ENCODE data around the gene ANKFN1.

ANKFN1 gene

GRCh38 chr17:56367366-56367765 is 214.1 kb downstream of the ANKFN1 start:
- Histone ChIP-seq H3K4me1 (ENCODE audit: insufficient read depth, low read length, poor library complexity, severe bottlenecking) (no peaks in the 10 kb centered on the region), H2AFZ (ENCODE audit: low read length) (no peak overlapping the region), H3K9me3 (ENCODE audit: insufficient read depth, low read depth, low read length) (no peaks in the 10 kb centered on the region), H3K4me3 (ENCODE audit: low read length, poor library complexity, severe bottlenecking) (no peak overlapping the region), H3K36me3 (ENCODE audit: insufficient read depth, low read length) (no peaks in the 10 kb centered on the region), H3K79me2 (ENCODE audit: insufficient read depth, low read length) (no peaks in the 10 kb centered on the region), H3K27me3 (ENCODE audit: insufficient read depth, low read length, poor library complexity, severe bottlenecking) (no peaks in the 10 kb centered on the region), H4K20me1 (ENCODE audit: insufficient read depth, low read length, poor library complexity, severe bottlenecking) (no peaks in the 10 kb centered on the region), H3K4me2 (ENCODE audit: low read depth, low read length, poor library complexity, severe bottlenecking) (no peak overlapping the region), H3K9me2 (replicated peaks; ENCODE audit: low read depth, low read length) (no peaks in the 10 kb centered on the region), H3K9ac (ENCODE audit: low read depth, low read length, poor library complexity, severe bottlenecking) (no peak overlapping the region), H3F3A (ENCODE audit: low read depth) (no peaks in the 10 kb centered on the region)
- TF ChIP-seq CTCF (conservative IDR thresholded peaks at IDR 0.05; ENCODE audit: low read length): no peak
- TF ChIP-seq EZH2phosphoT487 (IDR thresholded peaks at IDR 0.05; ENCODE audit: borderline replicate concordance): no peak

- no peak for TF ChIP-seq EZH2phosphoT487 (IDR thresholded peaks at IDR 0.05; ENCODE audit: borderline replicate concordance)
- peak; percentile 14; the same call in 1 of the 2 replicates for TF ChIP-seq CTCF (conservative IDR thresholded peaks at IDR 0.05; ENCODE audit: low read length)
- H3K9me2 ChIP-seq (replicated peaks; ENCODE audit: low read depth, low read length): no peaks in the 10 kb centered on the region
- no peak overlapping the region for H3K4me2 ChIP-seq (ENCODE audit: low read depth, low read length, poor library complexity, severe bottlenecking)
- no peaks in the 10 kb centered on the region for H3K27me3 ChIP-seq (ENCODE audit: insufficient read depth, low read length, poor library complexity, severe bottlenecking)
- no peak overlapping the region for H2AFZ ChIP-seq (ENCODE audit: low read length)
- H3K9ac ChIP-seq (ENCODE audit: low read depth, low read length, poor library complexity, severe bottlenecking): no peak overlapping the region
- H3K4me1 ChIP-seq (ENCODE audit: insufficient read depth, low read length, poor library complexity, severe bottlenecking): no peaks in the 10 kb centered on the region
- no peaks in the 10 kb centered on the region for H3F3A ChIP-seq (ENCODE audit: low read depth)
- no peaks in the 10 kb centered on the region for H4K20me1 ChIP-seq (ENCODE audit: insufficient read depth, low read length, poor library complexity, severe bottlenecking)
- no peaks in the 10 kb centered on the region for H3K36me3 ChIP-seq (ENCODE audit: insufficient read depth, low read length)
- no peaks in the 10 kb centered on the region for H3K79me2 ChIP-seq (ENCODE audit: insufficient read depth, low read length)
- H3K9me3 ChIP-seq (ENCODE audit: insufficient read depth, low read depth, low read length): no peaks in the 10 kb centered on the region
- no peak overlapping the region for H3K4me3 ChIP-seq (ENCODE audit: low read length, poor library complexity, severe bottlenecking)
Observed at GRCh38 chr17:56373981-56374833, 220.9 kb downstream of the ANKFN1 start.

- no peak overlapping the region for H3K4me3 ChIP-seq (ENCODE audit: low read length, poor library complexity, severe bottlenecking)
- H3K27me3 ChIP-seq (ENCODE audit: insufficient read depth, low read length, poor library complexity, severe bottlenecking): no peaks in the 10 kb centered on the region
- no peaks in the 10 kb centered on the region for H3K36me3 ChIP-seq (ENCODE audit: insufficient read depth, low read length)
- TF ChIP-seq EZH2phosphoT487 (IDR thresholded peaks at IDR 0.05; ENCODE audit: borderline replicate concordance): no peak
- no peak for TF ChIP-seq CTCF (conservative IDR thresholded peaks at IDR 0.05; ENCODE audit: low read length)
- no peaks in the 10 kb centered on the region for H3K4me1 ChIP-seq (ENCODE audit: insufficient read depth, low read length, poor library complexity, severe bottlenecking)
- H3K79me2 ChIP-seq (ENCODE audit: insufficient read depth, low read length): no peaks in the 10 kb centered on the region
- no peaks in the 10 kb centered on the region for H3K9me2 ChIP-seq (replicated peaks; ENCODE audit: low read depth, low read length)
- no peaks in the 10 kb centered on the region for H3F3A ChIP-seq (ENCODE audit: low read depth)
- no peaks in the 10 kb centered on the region; the same call in 1 of the 2 replicates for H3K9me3 ChIP-seq (ENCODE audit: insufficient read depth, low read depth, low read length)
- no peaks in the 10 kb centered on the region for H4K20me1 ChIP-seq (ENCODE audit: insufficient read depth, low read length, poor library complexity, severe bottlenecking)
- no peak overlapping the region for H3K4me2 ChIP-seq (ENCODE audit: low read depth, low read length, poor library complexity, severe bottlenecking)
- no peak overlapping the region for H2AFZ ChIP-seq (ENCODE audit: low read length)
- no peak overlapping the region for H3K9ac ChIP-seq (ENCODE audit: low read depth, low read length, poor library complexity, severe bottlenecking)
Observed at GRCh38 chr17:56389356-56389755, 236.1 kb downstream of the ANKFN1 start.

Data from Loucy (cell line).